H1 (cell line): ENCODE data around the gene COX7A1. TPM values are rescaled to one million over a fixed set of nuclear protein-coding genes. Genes with fewer than 3 reads are reported as not detected.

ENCODE experiments used
- CTCF ChIA-PET: fragments of 300-600 bp; sonication (Branson Sonifier 250); formaldehyde crosslinking; loops from one replicate; lab custom pipeline; 2021; ENCODE audit not compliant: partially characterized antibody; lab: Charles Lee
- POLR2A ChIA-PET: fragments of 300-600 bp; sonication (Branson Sonifier 250); formaldehyde crosslinking; loops from one replicate; lab custom pipeline; 2021; ENCODE audit warnings: inconsistent platforms; ENCODE audit not compliant: partially characterized antibody; lab: Charles Lee
- DNase-seq, 2 experiments: peaks; one replicate each; pipeline versions ENCODE4 v3.0.0 to v3.0.0-alpha.2; 2010 to 2022; ENCODE audit warnings: low spot score in 2 of 2, low read depth in 1 of 2, mixed read lengths in 1 of 2
- FAIRE-seq: peaks from 2 replicates; lab custom pipeline; 2011; peaks lifted over from hg19 to GRCh38; lab: Jason Lieb, UNC
- H2AFZ ChIP-seq: 2 replicates; pipeline ENCODE4 v1.8.1; 2012; ENCODE audit warnings: low read length, inconsistent platforms
- H2AK5ac ChIP-seq: 2 replicates; pipeline ENCODE4 v1.6.1; 2013; ENCODE audit warnings: low read depth, low read length
- H2BK120ac ChIP-seq: replicated peaks from 2 replicates; pipeline ENCODE3; 2013; ENCODE audit warnings: low read depth, low read length, inconsistent platforms
- H2BK12ac ChIP-seq: 2 replicates; pipeline ENCODE4 v1.6.1; 2013; ENCODE audit warnings: low read depth, low read length
- H2BK15ac ChIP-seq: 2 replicates; pipeline ENCODE4 v1.6.1; 2013; ENCODE audit warnings: low read length
- H2BK20ac ChIP-seq: 2 replicates; pipeline ENCODE4 v1.6.1; 2013; ENCODE audit warnings: low read length
- H2BK5ac ChIP-seq: 2 replicates; pipeline ENCODE4 v1.6.1; 2013; ENCODE audit warnings: low read depth, low read length
- H3K14ac ChIP-seq: 2 replicates; pipeline ENCODE4 v1.6.1; 2013; ENCODE audit warnings: inconsistent platforms; ENCODE audit not compliant: insufficient read length
- H3K18ac ChIP-seq: 2 replicates; pipeline ENCODE4 v1.6.1; 2013; ENCODE audit warnings: low read length; ENCODE audit errors: extremely low read depth
- H3K23ac ChIP-seq: 2 replicates; pipeline ENCODE4 v1.6.1; 2013; ENCODE audit warnings: inconsistent platforms; ENCODE audit not compliant: insufficient read length
- H3K23me2 ChIP-seq: 2 replicates; pipeline ENCODE4 v1.6.1; 2013; ENCODE audit warnings: low read depth, low read length
- H3K27ac ChIP-seq: 2 replicates; pipeline ENCODE4 v1.6.1; 2011; ENCODE audit warnings: low read depth, low read length, inconsistent platforms
- H3K27me3 ChIP-seq, 4 experiments: replicated peaks in 1 of 4; 1 replicate in 1 of 4; 2 replicates in 3 of 4; pipeline versions ENCODE4 v1.6.1 to v1.8.1; 2011 to 2013; ENCODE audit warnings: low read length in 3 of 4, mild to moderate bottlenecking in 3 of 4, inconsistent platforms in 2 of 4, mixed read lengths in 2 of 4, moderate library complexity in 1 of 4; ENCODE audit not compliant: control insufficient read depth in 3 of 4, insufficient read depth in 3 of 4; ENCODE audit errors: extremely low read depth in 1 of 4
- H3K36me3 ChIP-seq, 4 experiments: 2 replicates each; pipeline versions ENCODE4 v1.6.1 to v1.8.1; 2011 to 2013; ENCODE audit warnings: mild to moderate bottlenecking in 4 of 4, low read length in 3 of 4, moderate library complexity in 2 of 4, control low read depth in 1 of 4, inconsistent platforms in 1 of 4; ENCODE audit not compliant: insufficient read depth in 4 of 4, control insufficient read depth in 2 of 4
- H3K4ac ChIP-seq: replicated peaks from 2 replicates; pipeline ENCODE3; 2013; ENCODE audit warnings: low read length, low read depth, mixed read lengths, inconsistent platforms; ENCODE audit not compliant: insufficient read length
- H3K4me1 ChIP-seq, 4 experiments: replicated peaks in 1 of 4; 1 replicate in 1 of 4; 2 replicates in 3 of 4; pipeline versions ENCODE4 v1.6.1 to v1.8.1; 2011 to 2013; ENCODE audit warnings: low read length in 3 of 4, inconsistent platforms in 2 of 4, mixed read lengths in 1 of 4; ENCODE audit not compliant: insufficient read depth in 4 of 4, control insufficient read depth in 3 of 4
- H3K4me2 ChIP-seq, 2 experiments: 2 replicates each; pipeline versions ENCODE4 v1.6.1 to v1.8.1; 2011 to 2013; ENCODE audit warnings: low read depth in 2 of 2, low read length in 2 of 2, control low read depth in 1 of 2, inconsistent platforms in 1 of 2, mild to moderate bottlenecking in 1 of 2; ENCODE audit not compliant: insufficient read depth in 1 of 2
- H3K4me3 ChIP-seq, 4 experiments: fragments of 200-600, 300-600 bp in 1 of 4; sonication (generic), shearing (Covaris generic), sonication (Bioruptor Twin) in 1 of 4; 2 replicates each; pipeline versions ENCODE4 v1.5.1 to v1.8.1; 2011 to 2016; ENCODE audit warnings: low read length in 4 of 4, low read depth in 3 of 4, control low read depth in 2 of 4, inconsistent platforms in 2 of 4, mild to moderate bottlenecking in 2 of 4, mixed read lengths in 1 of 4, moderate library complexity in 1 of 4; ENCODE audit not compliant: insufficient read depth in 2 of 4; ENCODE audit errors: extremely low read depth in 1 of 4
- H3K56ac ChIP-seq: replicated peaks from 2 replicates; pipeline ENCODE3; 2013; ENCODE audit warnings: low read depth, mild to moderate bottlenecking, mixed read lengths, low read length, inconsistent platforms; ENCODE audit not compliant: insufficient read length
- H3K79me1 ChIP-seq: 2 replicates; pipeline ENCODE4 v1.6.1; 2013; ENCODE audit warnings: low read depth, low read length, control low read depth
- H3K79me2 ChIP-seq, 2 experiments: 2 replicates each; pipeline versions ENCODE4 v1.6.1 to v1.8.1; 2012 to 2013; ENCODE audit warnings: low read length in 2 of 2, mild to moderate bottlenecking in 2 of 2, inconsistent platforms in 1 of 2; ENCODE audit not compliant: insufficient read depth in 2 of 2, control insufficient read depth in 1 of 2
- H3K9ac ChIP-seq, 4 experiments: replicated peaks in 1 of 4; 1 replicate in 1 of 4; 2 replicates in 3 of 4; pipeline versions ENCODE4 v1.6.1 to v1.8.1; 2011 to 2013; ENCODE audit warnings: low read depth in 3 of 4, low read length in 3 of 4, control low read depth in 2 of 4, mild to moderate bottlenecking in 2 of 4, moderate library complexity in 2 of 4, inconsistent platforms in 1 of 4; ENCODE audit errors: extremely low read depth in 1 of 4
- H3K9me3 ChIP-seq, 2 experiments: 2 replicates each; pipeline versions ENCODE4 v1.6.1 to v1.8.1; 2012 to 2013; ENCODE audit warnings: mild to moderate bottlenecking in 2 of 2, moderate library complexity in 2 of 2, control low read depth in 1 of 2, inconsistent platforms in 1 of 2, low read depth in 1 of 2, low read length in 1 of 2, mixed read lengths in 1 of 2; ENCODE audit not compliant: insufficient read depth in 2 of 2
- H4K20me1 ChIP-seq, 2 experiments: replicated peaks in 1 of 2; 2 replicates each; pipeline versions ENCODE3 to v1.8.1; 2011 to 2013; ENCODE audit warnings: inconsistent platforms in 2 of 2, low read length in 2 of 2, mild to moderate bottlenecking in 1 of 2; ENCODE audit not compliant: insufficient read depth in 2 of 2, control insufficient read depth in 1 of 2
- H4K5ac ChIP-seq: 2 replicates; pipeline ENCODE4 v1.6.1; 2013; ENCODE audit warnings: low read length, low read depth, mixed read lengths, inconsistent platforms; ENCODE audit not compliant: insufficient read length
- H4K8ac ChIP-seq: 2 replicates; pipeline ENCODE4 v1.8.0; 2013; ENCODE audit warnings: mild to moderate bottlenecking, moderate library complexity, low read length, inconsistent platforms; ENCODE audit not compliant: insufficient read depth; ENCODE audit errors: extremely low read depth
- H4K91ac ChIP-seq: replicated peaks from 2 replicates; pipeline ENCODE3; 2013; ENCODE audit warnings: low read length, mixed read lengths, inconsistent platforms; ENCODE audit not compliant: insufficient read length
- CHD2 ChIP-seq: IDR thresholded peaks from 2 replicates; pipeline ENCODE4 v1.6.1; 2012; ENCODE audit warnings: low read length, improper control_type of control experiment
- SIRT6 ChIP-seq: IDR thresholded peaks from one replicate; pipeline ENCODE4 v1.7.1; 2012; ENCODE audit warnings: low read length, inconsistent platforms
- WGBS, 2 experiments: shearing (Covaris generic) in 1 of 2; methylation state at CpG; one replicate each; pipeline versions ENCODE4 v1.1.6 to v1.1.7; 2013 to 2015; ENCODE audit warnings: low lambda C conversion rate in 2 of 2, mixed read lengths in 2 of 2, inconsistent platforms in 1 of 2, low coverage in 1 of 2, missing lambda C conversion rate in 1 of 2; ENCODE audit not compliant: insufficient replicate concordance in 2 of 2, insufficient coverage in 1 of 2, insufficient read length in 1 of 2; ENCODE audit errors: extremely low coverage in 1 of 2, missing lambda C conversion rate in 1 of 2; 5-methylcytosine and 5-hydroxymethylcytosine counted together
- polyA plus RNA-seq, 7 experiments: library from polyadenylated mRNA; depleted of rRNA in 3 of 7; stranded (reverse) in 5 of 7; unstranded in 2 of 7; fragments of >200 nt in 5 of 7; fragments of 200-250 nt in 2 of 7; gene quantifications; 1 replicate in 5 of 7; 2 replicates in 1 of 7; 4 replicates in 1 of 7; pipeline versions ENCODE4 v1.2.1 to v1.2.3, GENCODE V29; 2011 to 2013; ENCODE audit warnings: missing spikeins in 2 of 7, mixed read lengths in 2 of 7
- total RNA-seq: library from RNA; stranded (reverse); fragmentation: NEBNext Ultra II Directional; extraction: Animal tissue kit (Norgen Biotek cat#: 25700); gene quantifications from 2 replicates; pipeline ENCODE4 v1.2.1, GENCODE V29; 2021
- TF ChIP-seq, protein P1 (sequence below): IDR thresholded peaks from 2 replicates; pipeline ENCODE4 v1.6.1; 2012; ENCODE audit warnings: inconsistent platforms

Gene COX7A1
- total and polyA plus RNA-seq, 2 of the 8 experiments (the other 6 are each of a cell fraction or from before 2014, with no cell fraction given), result 0.60 TPM

DNA sequence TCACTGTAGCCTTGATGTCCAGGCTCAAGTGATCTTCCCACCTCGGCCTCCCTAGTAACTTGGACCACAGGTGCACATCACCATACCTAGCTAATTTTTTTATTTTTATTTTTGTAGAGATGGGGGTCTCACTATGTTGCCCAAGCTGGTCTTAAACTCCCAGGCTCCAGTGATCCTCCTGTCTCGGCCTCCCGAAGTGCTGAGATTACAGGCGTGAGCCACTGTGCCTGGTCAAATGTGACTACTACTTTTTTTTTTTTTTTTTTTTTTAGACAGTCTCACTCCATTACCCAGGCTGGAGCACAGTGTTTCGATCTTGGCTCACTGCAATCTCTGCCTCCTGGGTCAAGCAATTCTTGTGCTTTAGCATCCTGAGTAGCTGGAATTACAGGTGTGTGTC lies 20.6 kb upstream of the COX7A1 start:
- H3K23me2 ChIP-seq, result no peaks in the 10 kb centered on the region
- H3K4me3 ChIP-seq, result no peak overlapping the region
- 0 out of 4 replicates have a peak, but pooled peaks cover 0 to 3% of the 10 kb centered on the region in 2 experiments for H3K9me3 ChIP-seq
- H2BK5ac ChIP-seq, result no peak overlapping the region
- no peak overlapping the region for H3K56ac ChIP-seq
- H4K20me1 ChIP-seq, result no peaks in the 10 kb centered on the region
- no peak overlapping the region for H3K9ac ChIP-seq
- POLR2A ChIA-PET, result interaction anchor here (1.0 to 5.8 kb wide), 4 partner anchors 29 to 118 kb away, joined by 3 to 36 read pairs (median 6); partner anchors contain the start of genes THAP8, WDR62, ZNF146 and ZNF565
- no peaks in the 10 kb centered on the region for H3K36me3 ChIP-seq
- no peak overlapping the region for H4K5ac ChIP-seq
- H3K27me3 ChIP-seq, result no peaks in the 10 kb centered on the region
- TF ChIP-seq, protein P1, sequence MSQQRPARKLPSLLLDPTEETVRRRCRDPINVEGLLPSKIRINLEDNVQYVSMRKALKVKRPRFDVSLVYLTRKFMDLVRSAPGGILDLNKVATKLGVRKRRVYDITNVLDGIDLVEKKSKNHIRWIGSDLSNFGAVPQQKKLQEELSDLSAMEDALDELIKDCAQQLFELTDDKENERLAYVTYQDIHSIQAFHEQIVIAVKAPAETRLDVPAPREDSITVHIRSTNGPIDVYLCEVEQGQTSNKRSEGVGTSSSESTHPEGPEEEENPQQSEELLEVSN, result no peak
- TF ChIP-seq SIRT6 (no peak), CHD2 (no peak)
- TF ChIP-seq, all 59 proteins: peak for 0
- H3K27ac ChIP-seq, result no peak overlapping the region
- H3K4me2 ChIP-seq, result no peak overlapping the region
- no peak for DNase-seq
- no peak overlapping the region for H2AFZ ChIP-seq
- no peaks in the 10 kb centered on the region for H3K4me1 ChIP-seq
- no peak overlapping the region for H2AK5ac ChIP-seq
- no peak overlapping the region for H2BK120ac ChIP-seq
- no peak overlapping the region for H3K4ac ChIP-seq
- H3K23ac ChIP-seq, result no peak overlapping the region
- no peaks in the 10 kb centered on the region for H3K79me1 ChIP-seq
- H2BK20ac ChIP-seq, result no peak overlapping the region
- H3K18ac ChIP-seq, result no peak overlapping the region
- no peak overlapping the region for H4K91ac ChIP-seq
- H4K8ac ChIP-seq, result no peak overlapping the region
- no peaks in the 10 kb centered on the region for H3K79me2 ChIP-seq
- no peak overlapping the region for H2BK15ac ChIP-seq
- WGBS, 2 experiments, result 79% methylated on average over 5 of the region's 5 CpGs; no CpG with 5 or more reads in 1 of the 2 experiments
- H2BK12ac ChIP-seq, result no peak overlapping the region
- no peak overlapping the region for H3K14ac ChIP-seq
- CTCF ChIA-PET, result interaction anchor here (0.6 to 13.5 kb wide), 5 partner anchors 9 to 366 kb away, joined by 3 to 157 read pairs (median 4); partner anchors contain the start of gene CAPNS1
- FAIRE-seq, result no peak
